Ovary (tissue), 10 donors: Measurements from ENCODE around the gene DNMT3L. TPM values are rescaled to one million over a fixed set of nuclear protein-coding genes. Genes with fewer than 3 reads are reported as not detected.

Experiments
- DNase-seq, 5 donors: peaks; one replicate each; pipeline ENCODE4 v3.0.0-alpha.2; 2019 to 2020
- H3K27ac ChIP-seq, 2 donors: fragments of 200-600 bp; one replicate each; pipeline versions ENCODE4 v1.5.1 to v1.8.0; 2019 to 2022
- H3K27me3 ChIP-seq: fragments of 200-600 bp; one replicate; pipeline ENCODE4 v1.8.0; 2022
- H3K36me3 ChIP-seq: fragments of 200-600 bp; sonication (generic); one replicate; pipeline ENCODE4 v1.5.1; 2019
- H3K4me1 ChIP-seq: one replicate; pipeline ENCODE4 v1.8.1; 2013; ENCODE audit warnings: mild to moderate bottlenecking, moderate library complexity; ENCODE audit not compliant: insufficient read depth
- H3K4me3 ChIP-seq: fragments of 200-600 bp; sonication (generic); one replicate; pipeline ENCODE4 v1.5.1; 2017
- H3K9me3 ChIP-seq, 2 donors: fragments of 200-600 bp in 1 of 2; sonication (generic) in 1 of 2; one replicate each; pipeline versions ENCODE4 v1.5.1 to v1.8.1; 2013 to 2019; ENCODE audit warnings: mild to moderate bottlenecking in 1 of 2, moderate library complexity in 1 of 2
- EP300 ChIP-seq: sonication (generic); formaldehyde crosslinking; IDR thresholded peaks from one replicate; pipeline ENCODE4 v1.6.1; 2017; ENCODE audit warnings: antibody characterized with exemption
- POLR2A ChIP-seq: fragments of 450-650 bp; IDR thresholded peaks from one replicate; pipeline ENCODE4 v1.6.1; 2017; ENCODE audit warnings: antibody characterized with exemption, mild to moderate bottlenecking, moderate library complexity
- WGBS, 3 donors: extraction: QIAGEN DNeasy Blood & Tissue Kit in 1 of 3; methylation state at CpG; one replicate each; pipeline versions ENCODE4 v1.1.5 to v1.1.7; 2013 to 2017; 5-methylcytosine and 5-hydroxymethylcytosine counted together
- intact Hi-C, 4 donors: fragments of 100-400 bp; cut with DNase I; formaldehyde crosslinking; loops; one replicate each; pipeline versions ENCODE4 v1.11.0 to v1.15.1; 2022 to 2023
- long read RNA-seq, 3 donors: library from polyadenylated mRNA in 2 of 3; unstranded in 2 of 3; transcript quantifications; one replicate each; pipeline ENCODE4 v2.0.0 and lab custom pipeline, GENCODE V29; 2021 to 2026
- polyA plus RNA-seq, 2 donors: library from polyadenylated mRNA; stranded (reverse); fragments of 200-250 nt in 1 of 2; fragments of 350-450 nt in 1 of 2; fragmentation: Illumina TruSeq in 1 of 2; extraction: RNeasy Lipid Tissue Mini Kit (QIAGEN cat#74804) in 1 of 2; gene quantifications; one replicate each; pipeline ENCODE4 v1.2.3, GENCODE V29; 2013 to 2014
- total RNA-seq, 7 donors: library from RNA; depleted of rRNA in 2 of 7; stranded (reverse); fragments of >200 nt in 2 of 7; fragmentation: NEBNext Ultra II Directional in 3 of 7; extraction: Animal tissue kit (Norgen Biotek cat#: 25700) in 3 of 7; gene quantifications; one replicate each; pipeline versions ENCODE4 v1.1.0 to v1.2.4, GENCODE V29; 2016 to 2023
- TF ChIP-seq, protein P1 (sequence below), 3 donors: fragments of 450-650 bp in 2 of 3; fragments of 200-600 bp in 1 of 3; IDR thresholded peaks; one replicate each; pipeline versions ENCODE4 v1.5.1 to v1.8.0; 2016 to 2022; ENCODE audit warnings: antibody characterized with exemption in 3 of 3, mild to moderate bottlenecking in 1 of 3
- donor health status: DM: no; HTN: no; CAD: no; lungs with moderate emphysema.
- donor health status: DM: no; HTN: no; CAD: no.
- donor health status: Bipolar disorder and iron deficiency.
- donor health status: DM: yes; HTN: yes; CAD: no.
- donor health status: DM: no; HTN: no; CAD: no.
- donor health status: DM: yes; HTN: yes; CAD: no.

The DNMT3L gene
- total RNA-seq (not detected), polyA plus RNA-seq (not detected)
- long read RNA-seq, donor 1: 0 reads
- long read RNA-seq, donor 2: 0 reads
- long read RNA-seq, donor 3, partial matches to known transcripts: 0 of 1 reads
- long read RNA-seq, donor 3, other reads (novel, unspliced or antisense): 1 of 1 reads

DNA sequence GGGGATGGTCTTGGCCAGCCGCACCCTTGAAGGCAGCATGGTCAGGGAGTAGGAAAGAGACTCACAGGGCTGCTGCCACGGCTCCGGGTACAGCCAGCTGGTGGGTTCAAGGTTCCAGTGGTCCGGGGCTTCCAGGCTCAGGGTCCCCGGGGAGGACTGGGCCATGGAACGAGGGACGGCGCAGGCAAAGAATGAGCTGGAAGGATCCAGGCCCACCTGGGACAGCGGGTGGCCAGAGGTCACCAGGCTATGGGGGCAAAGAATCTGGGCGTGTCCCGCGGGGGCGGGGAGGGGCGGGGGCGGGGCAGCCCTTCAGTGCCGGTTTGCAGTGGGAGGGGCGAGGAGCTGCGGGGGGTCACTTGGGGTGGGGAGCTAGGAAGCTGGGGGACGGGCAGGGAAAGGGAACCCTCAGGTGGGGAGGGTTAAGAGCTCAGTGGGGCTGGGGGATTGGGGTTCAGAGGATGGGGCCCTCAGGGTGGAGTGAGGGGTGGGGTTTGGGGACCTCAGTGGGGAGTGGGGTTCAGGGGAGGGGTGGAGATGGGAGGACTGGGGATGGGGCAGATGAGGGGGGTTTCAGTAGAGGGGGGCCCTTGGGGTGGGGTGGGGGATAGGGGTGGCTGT lies at the start of gene DNMT3L:
Gene DNMT3L, minus strand, starts transcription at position 223 of the 621 bp plus-strand sequence. CDS start 638 bp downstream, outside the sequence.
- Histone ChIP-seq H3K4me3 (no peak within 1 kb of the TSS), H3K4me1 (no peaks in the 10 kb centered on the region), H3K9me3 (peaks cover 0 to 3% of the 10 kb centered on the region in 2 donors), H3K36me3 (no peaks in the 10 kb centered on the region), H3K27me3 (no peaks in the 10 kb centered on the region), H3K27ac (no peak within 1 kb of the TSS)
- no peak for DNase-seq
- WGBS, 3 donors: 59 to 73% (median 64%) methylated on average over 14 to 19 of the region's 19 CpGs
- TF ChIP-seq POLR2A (no peak), EP300 (no peak)
- TF ChIP-seq, protein P1, sequence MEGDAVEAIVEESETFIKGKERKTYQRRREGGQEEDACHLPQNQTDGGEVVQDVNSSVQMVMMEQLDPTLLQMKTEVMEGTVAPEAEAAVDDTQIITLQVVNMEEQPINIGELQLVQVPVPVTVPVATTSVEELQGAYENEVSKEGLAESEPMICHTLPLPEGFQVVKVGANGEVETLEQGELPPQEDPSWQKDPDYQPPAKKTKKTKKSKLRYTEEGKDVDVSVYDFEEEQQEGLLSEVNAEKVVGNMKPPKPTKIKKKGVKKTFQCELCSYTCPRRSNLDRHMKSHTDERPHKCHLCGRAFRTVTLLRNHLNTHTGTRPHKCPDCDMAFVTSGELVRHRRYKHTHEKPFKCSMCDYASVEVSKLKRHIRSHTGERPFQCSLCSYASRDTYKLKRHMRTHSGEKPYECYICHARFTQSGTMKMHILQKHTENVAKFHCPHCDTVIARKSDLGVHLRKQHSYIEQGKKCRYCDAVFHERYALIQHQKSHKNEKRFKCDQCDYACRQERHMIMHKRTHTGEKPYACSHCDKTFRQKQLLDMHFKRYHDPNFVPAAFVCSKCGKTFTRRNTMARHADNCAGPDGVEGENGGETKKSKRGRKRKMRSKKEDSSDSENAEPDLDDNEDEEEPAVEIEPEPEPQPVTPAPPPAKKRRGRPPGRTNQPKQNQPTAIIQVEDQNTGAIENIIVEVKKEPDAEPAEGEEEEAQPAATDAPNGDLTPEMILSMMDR (IDR thresholded peaks at IDR 0.05): no peak
- intact Hi-C loops: no loop called here

DNA sequence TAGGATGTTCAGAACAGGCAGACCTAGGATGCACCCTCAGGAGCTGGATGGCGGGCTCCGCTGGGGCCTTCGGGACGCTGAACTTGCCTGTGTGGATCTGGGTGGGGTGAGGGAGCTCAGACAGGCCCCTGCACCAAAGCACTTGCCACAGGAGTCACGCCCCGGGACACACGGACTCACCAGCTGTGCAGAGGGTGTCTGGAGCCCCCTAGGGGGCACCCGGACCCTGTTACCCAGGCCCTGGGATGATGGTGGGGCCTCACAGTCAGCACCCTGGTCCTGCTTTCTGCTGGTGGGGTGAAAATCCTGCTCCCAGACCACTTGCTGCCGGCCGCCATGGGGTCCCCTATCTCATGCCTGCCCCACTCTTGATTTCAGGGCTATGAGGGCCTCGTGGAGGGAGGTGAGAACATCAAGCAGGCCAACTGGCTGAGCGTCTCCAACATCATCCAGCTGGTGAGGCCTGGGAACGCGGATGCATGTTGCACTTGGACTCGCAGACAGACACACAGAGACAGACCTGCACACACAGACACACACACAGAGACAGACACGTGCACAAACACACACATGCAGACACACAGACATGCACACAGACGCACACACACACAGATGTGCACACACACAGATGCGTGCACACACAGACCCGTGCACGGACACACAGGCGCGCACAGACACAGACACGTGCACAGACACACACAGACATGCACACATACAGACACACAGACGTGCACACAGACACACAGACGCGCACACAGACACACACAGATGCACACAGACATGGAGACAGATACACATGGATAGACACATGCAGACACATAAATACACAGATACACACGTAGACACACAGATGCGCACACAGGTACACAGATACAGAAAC lies 49.2 kb upstream of the DNMT3L start:
- no peaks in the 10 kb centered on the region for H3K36me3 ChIP-seq
- WGBS, 3 donors: 84 to 92% (median 89%) methylated on average over 27 to 28 of the region's 28 CpGs
- TF ChIP-seq EP300: no peak
- TF ChIP-seq, protein P1 (IDR thresholded peaks at IDR 0.05): no peak
- no peak for TF ChIP-seq POLR2A
- no peak overlapping the region for H3K27ac ChIP-seq
- no peaks in the 10 kb centered on the region for H3K27me3 ChIP-seq
- no peaks in the 10 kb centered on the region for H3K4me1 ChIP-seq
- DNase-seq: no peak
- H3K4me3 ChIP-seq: no peak overlapping the region
- H3K9me3 ChIP-seq: no peaks in the 10 kb centered on the region
- intact Hi-C loops: no loop called here

DNA sequence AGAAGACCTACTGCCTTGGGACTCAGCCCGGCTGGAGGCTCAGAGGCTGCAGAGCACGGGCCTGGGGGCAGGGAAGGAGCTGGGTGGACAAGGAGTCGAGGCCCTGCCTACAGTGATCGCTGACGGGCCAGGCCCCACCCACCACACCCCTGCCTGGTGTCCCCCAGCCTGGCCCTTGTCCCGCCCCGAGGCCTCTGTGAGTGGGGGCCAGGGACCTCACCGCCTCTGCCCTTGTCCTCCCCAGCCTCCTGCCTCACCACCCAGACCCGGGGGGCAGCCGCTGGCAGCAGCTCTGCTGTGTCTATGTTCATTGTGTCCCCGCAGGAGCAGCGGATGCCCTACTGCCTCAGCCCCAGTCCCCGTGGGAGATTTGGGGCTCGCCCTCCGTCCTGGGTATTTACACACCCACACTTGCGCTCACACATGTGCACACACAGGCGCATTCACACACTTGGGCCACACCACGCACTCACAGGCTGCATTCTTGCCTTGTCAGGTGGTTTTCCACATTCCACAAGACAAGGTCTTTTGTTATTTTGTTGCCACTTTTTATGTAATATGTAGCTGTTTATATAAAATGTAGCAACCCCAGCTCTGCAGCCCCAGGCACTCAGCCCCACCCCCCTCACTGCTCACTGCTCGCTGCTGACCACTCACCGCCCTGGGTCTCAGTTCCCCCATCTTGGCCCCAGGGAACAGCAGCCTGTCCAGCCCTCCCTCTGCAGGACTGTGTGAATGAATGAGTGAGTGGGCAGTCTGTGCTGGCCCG lies 45.4 kb upstream of the DNMT3L start:
- H3K4me1 ChIP-seq: peaks cover 4% of the 10 kb centered on the region

More for the DNA sequence above, 45.4 kb upstream of the DNMT3L start:
- Histone ChIP-seq H3K9me3 (no peaks in the 10 kb centered on the region), H3K27me3 (no peaks in the 10 kb centered on the region), H3K27ac (no peak overlapping the region), H3K4me3 (no peak overlapping the region), H3K36me3 (no peaks in the 10 kb centered on the region)
- TF ChIP-seq POLR2A (no peak), EP300 (no peak)
- TF ChIP-seq, protein P1 (IDR thresholded peaks at IDR 0.05): no peak
- intact Hi-C loops: loop anchor here in 1 of 4 donors (10.0 kb wide), 1 partner anchor 492 kb away; no protein-coding TSS in a partner anchor
- WGBS, 3 donors: 80 to 87% (median 82%) methylated on average over 19 to 21 of the region's 21 CpGs
- DNase-seq: no peak
